Limb (tissue), 2 donors: ENCODE data around the gene SDHAF4.
"Not testable (repeated sequence)": the region's sequence is repeated elsewhere in the genome, so short reads cannot be mapped to it uniquely, and the experiment has no call there.

Experiments
- DNase-seq, 2 donors: peaks; one replicate each; pipeline ENCODE4 v3.0.0-alpha.2; 2016; ENCODE audit errors: extremely low spot score in 2 of 2

The SDHAF4 gene

DNA sequence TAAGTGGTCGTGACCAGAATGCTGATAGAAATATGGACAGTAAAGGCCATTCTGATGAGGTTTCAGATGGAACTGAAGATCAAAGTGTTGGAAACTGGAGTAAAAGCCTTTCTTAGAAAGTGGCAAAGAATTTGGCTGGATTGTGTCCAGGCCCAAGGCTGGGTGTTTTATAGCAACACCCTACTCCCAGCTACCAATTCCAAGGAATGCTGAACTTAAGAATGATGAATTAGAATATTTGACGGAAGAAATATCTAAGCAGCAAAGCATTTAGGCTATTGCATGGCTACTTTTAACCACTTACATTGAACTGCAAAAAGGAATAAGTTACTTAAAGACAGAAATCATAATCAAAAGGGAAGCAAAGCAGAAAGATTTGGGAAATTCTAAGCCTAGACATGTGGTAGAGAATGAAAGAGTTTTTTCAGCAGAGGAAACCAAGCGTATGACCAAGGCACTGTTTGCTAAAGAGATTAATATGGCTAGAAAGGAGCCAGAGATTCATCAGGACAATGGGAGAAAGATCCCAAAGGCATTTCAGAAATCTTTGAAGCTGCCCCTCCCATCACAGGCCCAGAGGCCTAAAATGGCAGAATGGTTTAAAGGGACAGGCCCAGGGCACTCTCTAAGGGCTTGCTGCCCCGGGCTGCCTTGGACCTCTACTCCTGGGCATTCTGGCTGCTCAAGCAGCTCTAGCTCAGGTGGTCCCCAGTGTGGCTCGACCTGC lies 25.8 kb downstream of the SDHAF4 start:
- DNase-seq = no peak

DNA sequence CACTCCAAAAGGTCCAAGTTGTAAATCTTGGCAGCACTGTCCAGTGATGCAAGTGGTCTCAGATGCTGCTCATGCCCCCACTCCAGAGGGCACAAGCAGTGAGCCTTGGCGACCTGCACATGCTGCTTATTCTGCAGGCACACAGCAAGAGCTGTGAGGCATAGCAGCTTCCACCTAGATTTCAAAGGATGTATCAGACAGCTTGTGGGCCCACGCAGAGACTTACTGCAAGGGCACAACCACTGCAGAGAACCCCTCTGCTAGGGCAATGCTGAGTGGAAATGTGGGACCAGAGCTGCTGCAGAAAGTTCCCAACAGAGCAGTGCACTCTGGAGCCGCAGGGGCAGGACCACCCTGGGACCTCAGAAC lies 26.4 kb downstream of the SDHAF4 start:
- no peak for DNase-seq

DNA sequence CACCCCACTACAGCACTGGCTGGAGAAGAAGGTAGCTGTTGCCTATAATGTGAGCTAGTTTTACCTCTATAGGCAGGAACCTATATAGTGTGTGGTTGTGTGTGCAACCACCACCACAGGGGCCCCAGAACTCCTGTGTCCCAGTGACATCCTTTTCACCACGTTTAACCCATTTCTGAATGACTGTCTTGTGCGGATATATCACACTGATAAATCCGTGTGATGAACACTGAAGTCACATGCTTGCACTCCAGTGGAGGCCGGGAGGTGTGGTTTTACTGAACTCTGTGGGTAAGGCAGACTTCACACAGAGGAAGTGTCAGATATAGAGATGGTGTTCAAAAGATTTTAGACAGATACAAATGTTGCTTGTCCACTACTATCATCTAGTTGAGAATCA lies 32.5 kb downstream of the SDHAF4 start:
- no peak for DNase-seq

DNA sequence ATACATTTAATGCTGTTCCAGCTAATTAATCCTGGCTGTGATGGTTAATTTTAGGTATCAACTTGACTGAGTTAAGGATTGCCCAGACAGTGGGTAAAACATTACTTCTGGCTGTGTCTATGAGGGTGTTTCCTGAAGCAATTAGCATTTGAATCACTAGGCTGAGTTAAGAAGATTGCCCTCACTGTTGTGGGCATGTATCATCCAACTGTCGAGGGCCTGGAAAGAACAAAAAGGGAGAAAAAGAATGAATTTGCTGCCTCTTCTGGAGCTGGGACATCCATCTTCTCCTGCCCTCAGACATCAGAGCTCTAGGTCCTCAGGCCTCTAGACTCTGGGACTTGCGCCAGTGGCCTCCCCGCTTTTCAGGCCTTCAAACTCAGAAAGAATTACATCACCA lies 34.3 kb downstream of the SDHAF4 start:
- no peak for DNase-seq

DNA sequence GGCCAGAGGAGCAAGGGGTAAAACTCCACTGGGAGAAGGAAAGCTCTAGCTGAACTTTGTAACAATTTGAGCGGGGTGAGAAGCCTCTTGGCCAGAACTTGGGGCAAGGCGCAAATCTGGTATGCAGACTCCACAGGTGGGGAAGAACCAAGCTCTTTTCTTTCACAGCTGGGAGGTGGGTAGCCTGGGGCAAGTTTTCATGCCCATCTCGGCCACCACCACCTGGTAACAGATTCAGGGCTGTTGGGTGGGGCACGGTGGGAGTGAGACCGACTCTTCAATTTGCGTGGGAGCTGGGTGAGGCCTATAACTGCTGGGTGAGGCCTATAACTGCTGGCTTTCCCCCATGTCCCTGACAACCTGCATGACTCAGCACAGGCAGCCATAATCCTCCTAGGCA lies 37.5 kb downstream of the SDHAF4 start:
- DNase-seq = no peak

DNA sequence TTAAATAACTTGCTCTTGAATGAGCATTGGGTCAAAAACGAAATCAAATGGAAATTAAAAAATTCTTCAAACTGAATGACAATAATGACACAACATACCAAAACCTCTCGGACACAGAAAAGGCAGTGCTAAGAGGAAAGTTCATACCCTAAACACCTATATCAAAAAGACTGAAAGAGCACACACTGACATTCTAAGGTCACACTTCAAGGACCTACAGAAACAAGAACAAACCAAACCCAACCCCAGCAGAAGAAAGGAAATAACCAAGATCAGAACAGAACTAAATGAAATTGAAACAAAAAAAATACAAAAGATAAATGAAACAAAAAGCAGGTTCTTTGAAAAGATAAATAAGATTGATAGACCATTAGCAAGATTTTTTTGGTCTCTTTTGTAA lies 40.6 kb downstream of the SDHAF4 start:
- DNase-seq = not testable (repeated sequence)

DNA sequence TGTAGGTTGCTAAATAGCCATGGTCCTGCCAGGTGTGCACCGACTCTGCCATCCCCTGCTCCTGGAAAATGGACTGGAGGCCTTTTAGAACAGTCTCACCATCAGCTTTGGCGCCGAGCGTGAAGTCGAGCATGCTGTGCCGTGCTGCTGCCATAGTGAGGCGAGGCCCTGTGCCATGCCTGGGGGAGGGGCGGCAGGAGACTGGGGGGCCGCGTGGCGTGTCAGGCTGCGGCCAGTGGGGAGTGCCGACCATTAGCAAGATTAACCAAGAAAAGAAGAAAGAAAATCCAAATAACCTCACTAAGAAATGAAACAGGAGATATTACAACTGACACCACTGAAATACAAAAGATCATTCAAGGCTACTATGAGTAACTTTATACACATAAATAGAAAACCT lies 42.5 kb downstream of the SDHAF4 start:
- DNase-seq = not testable (repeated sequence)

DNA sequence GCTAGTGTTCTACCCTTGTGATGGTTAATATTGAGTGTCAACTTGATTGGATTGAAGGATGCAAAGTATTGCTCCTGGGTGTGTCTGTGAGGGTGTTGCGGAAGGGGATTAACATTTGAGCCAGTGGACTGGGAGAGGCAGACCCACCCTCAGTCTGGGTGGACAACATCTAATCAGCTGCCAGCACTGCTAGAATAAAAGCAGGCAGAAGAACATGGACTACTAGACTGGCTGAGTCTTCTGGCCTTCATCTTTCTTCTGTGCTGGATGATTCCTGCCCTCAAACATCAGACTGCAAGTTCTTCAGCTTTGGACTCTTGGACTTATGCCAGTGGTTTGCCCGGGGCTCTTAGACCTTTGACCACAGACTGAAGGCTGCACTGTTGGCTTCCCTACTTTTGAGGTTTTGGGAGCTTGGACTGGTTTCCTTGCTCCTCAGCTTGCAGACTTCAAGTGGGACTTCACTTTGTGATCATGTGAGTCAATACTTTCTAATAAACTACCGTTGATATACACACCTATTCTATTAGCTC lies 50.1 kb downstream of the SDHAF4 start:
- no peak for DNase-seq

DNA sequence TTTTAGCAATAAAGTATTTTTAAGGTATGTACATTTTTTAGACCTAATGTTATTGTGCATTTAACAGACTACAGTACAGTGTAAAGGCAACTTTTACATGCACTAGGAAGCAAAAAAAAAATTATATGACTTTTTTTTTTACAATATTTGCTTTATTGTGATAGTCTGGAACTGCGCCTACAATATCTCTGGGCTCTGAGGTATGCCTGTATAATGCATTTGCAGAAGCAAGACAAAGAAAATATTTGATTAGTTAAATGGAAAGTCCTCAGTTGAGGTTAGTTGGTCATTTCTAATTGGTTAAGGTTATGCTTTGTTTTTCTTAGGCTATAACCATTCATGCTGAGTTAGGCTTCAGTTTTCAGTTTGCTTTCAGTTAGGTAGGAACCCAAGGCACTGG lies 54.0 kb downstream of the SDHAF4 start:
- DNase-seq = no peak

DNA sequence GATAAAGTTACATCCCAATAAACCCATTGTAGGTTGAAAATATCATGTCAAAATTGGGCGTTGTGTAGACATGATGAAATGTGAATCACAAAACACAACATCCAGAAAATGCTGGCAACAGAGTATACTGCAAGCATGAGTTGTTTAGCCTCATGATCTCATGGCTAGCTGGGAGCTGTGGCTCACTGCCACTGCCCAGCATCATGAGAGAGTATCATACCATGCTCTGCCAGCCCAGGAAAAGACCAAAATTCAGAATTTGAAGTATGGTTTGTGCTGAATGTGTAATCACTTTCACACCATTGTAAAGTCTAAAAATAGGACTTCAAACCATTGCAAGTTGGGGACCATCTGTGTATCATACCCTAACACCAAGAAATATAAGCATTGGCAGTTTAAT lies 55.7 kb downstream of the SDHAF4 start:
- DNase-seq = no peak

DNA sequence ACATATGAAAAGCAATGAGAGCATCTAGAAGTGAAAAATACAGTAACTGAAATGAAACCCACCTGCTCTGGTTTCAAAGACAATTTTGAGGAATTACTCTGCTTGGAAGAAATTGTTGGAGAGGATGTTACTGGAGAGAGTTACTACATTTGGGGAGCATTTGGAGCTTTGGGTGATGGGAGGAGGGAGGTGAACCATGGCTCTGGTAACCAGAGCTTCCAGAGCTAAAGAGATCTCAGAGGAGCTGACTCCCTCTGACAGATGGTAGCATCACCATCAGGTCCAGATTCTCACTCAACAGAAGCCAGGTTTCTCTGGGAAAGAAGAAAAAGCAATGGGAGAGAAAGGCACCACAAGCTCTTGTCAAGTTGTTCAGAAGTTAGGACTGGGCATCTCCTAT lies 58.7 kb downstream of the SDHAF4 start:
- DNase-seq = no peak

DNA sequence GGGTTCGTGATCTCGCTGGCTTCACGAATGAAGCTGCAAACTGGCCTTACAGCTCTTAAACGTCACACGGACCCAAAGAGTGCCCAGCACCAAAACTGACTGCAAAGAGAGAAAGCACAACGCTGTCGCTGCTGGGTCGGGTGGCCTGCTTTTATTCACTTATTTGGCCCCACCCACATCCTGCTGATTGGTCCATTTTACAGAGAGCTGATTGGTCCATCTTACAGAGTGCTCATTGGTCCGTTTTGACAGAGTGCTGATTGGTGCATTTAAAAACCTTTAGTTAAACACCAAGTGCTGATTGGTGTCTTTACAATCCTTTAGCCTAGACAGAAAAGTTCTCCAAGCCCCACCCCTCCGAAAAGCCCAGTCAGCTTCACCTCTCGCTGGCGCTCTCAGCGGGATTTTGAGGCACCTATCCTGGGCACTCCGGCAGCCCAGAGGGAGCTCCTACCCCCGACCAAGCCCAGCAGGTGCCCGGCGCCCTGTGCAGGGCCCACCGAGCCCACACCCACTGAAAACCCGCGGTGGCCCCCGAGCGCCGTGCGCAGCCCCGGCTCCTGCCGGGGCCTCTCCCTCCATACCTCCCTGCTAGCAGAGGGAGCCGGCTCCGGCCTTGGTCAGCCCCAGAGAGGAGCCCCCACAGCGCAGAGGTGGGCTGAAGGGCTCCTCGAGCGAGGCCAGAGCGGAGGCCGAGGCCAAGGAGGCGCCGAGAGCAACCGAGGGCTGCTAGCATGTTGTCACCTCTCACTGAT lies 60.9 kb downstream of the SDHAF4 start:
- no peak for DNase-seq

DNA sequence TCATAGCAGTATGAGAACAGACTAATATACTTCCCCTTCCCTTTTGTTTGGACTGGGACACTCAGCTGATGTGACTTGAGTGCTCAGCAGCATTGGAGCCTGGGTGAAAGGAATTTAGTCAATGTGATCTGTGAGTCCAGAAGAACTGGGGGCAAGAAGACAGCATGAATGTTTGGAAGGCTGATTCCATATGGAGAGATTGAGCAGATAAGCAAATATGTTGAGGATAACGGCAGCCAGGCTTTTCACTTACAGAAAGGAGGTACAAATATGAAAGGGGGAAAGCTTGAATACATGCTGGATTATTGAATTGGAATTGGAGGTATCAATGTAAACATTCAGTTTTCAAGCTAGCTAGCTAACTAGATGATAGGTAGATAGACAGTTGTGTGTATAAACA lies 63.2 kb downstream of the SDHAF4 start:
- DNase-seq = no peak

DNA sequence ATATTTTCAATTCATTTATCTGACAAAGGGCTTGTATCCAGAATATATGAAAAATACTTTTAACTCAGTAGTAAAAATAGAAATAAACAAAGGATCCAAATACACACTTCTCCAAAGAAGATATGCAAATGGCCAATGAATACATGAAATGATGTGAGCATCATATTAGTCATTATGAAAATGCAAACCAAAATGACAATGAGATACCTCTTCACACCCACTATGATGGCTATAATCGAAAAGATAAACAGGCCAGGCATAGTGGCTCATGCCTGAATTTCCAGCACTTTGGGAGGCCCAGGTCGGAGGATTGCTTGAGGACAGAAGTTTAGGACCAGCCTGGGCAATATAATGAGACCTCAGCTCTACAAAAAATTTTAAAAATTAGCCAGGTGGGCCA lies 67.1 kb downstream of the SDHAF4 start:
- DNase-seq = no peak

DNA sequence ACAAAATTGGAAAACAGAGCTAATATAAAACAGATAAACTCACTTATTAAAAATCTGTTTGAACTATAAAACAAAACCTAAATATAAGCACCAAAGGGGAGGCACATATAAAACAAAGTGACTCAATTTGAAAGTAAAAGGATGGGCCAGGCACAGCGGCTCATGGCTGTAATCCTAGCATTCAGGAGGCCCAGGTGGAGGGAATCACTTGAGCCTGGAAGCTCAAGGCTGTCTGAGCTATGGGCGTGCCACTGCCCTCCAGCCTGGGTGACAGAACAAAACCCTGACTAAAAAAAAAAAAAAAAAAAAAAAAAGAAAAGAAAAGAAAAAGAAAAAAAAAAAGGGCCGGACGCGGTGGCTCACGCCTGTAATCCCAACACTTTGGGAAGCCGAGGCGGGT lies 69.9 kb downstream of the SDHAF4 start:
- DNase-seq = no peak

DNA sequence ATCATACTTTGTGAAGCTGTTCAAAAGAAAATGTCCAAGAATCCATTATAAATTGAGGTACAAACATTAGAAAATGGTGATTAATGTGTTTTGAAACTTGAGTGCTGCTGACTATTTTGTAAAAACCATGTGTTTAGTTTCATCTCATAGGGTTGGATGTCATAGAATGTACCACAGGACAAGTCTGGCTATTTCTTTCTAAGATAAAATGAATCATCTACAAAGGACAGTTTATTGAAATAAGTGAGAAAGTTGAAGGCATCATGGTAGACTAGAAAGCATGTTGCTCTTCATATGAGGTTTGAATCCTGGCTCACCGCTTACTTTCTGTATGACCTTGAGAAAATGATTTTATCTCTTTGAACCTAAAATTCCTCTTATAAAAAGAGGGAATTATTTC lies 71.7 kb downstream of the SDHAF4 start:
- no peak for DNase-seq
